B cell (primary cell): Measurements from ENCODE around the gene CLASP1. TPM values are rescaled to one million over a fixed set of nuclear protein-coding genes. Genes with fewer than 3 reads are reported as not detected.

Experiments used
- ATAC-seq: fragments of 200-7000 bp; cut with Tn5 transposase; one replicate; pipeline ENCODE4 v1.10.0; 2021; ENCODE audit warnings: low read depth, mild to moderate bottlenecking, moderate number of reproducible peaks, moderate library complexity
- CTCF ChIA-PET: fragments of 350-600 bp; sonication (Branson Sonifier 250); formaldehyde crosslinking; loops from one replicate; lab custom pipeline; 2021; ENCODE audit warnings: antibody characterized with exemption, inconsistent platforms; lab: Charles Lee
- POLR2A ChIA-PET: fragments of 350-600 bp; sonication (Branson Sonifier 250); formaldehyde crosslinking; loops from one replicate; lab custom pipeline; 2021; ENCODE audit warnings: antibody characterized with exemption; lab: Charles Lee
- DNase-seq: peaks from one replicate; pipeline ENCODE4 v3.0.0; 2013
- H2AFZ ChIP-seq: 2 replicates; pipeline ENCODE4 v1.6.1; 2012; ENCODE audit warnings: mild to moderate bottlenecking, low read depth, low read length; ENCODE audit not compliant: insufficient read depth, poor library complexity, severe bottlenecking
- H3K27ac ChIP-seq, 2 donors: 1 replicate in 1 of 2; 2 replicates in 1 of 2; pipeline ENCODE4 v1.5.1; 2012 to 2013; ENCODE audit warnings: low read length in 2 of 2, mild to moderate bottlenecking in 2 of 2, moderate library complexity in 1 of 2
- H3K27me3 ChIP-seq, 4 experiments: fragments of 200-600 bp in 1 of 4; sonication (generic) in 1 of 4; replicated peaks in 1 of 4; 1 replicate in 2 of 4; 2 replicates in 2 of 4; pipeline versions ENCODE4 v1.6.1 to v1.7.0; 2013 to 2016; ENCODE audit warnings: low read length in 3 of 4, mild to moderate bottlenecking in 2 of 4, mixed read lengths in 1 of 4, moderate library complexity in 1 of 4; ENCODE audit not compliant: insufficient read depth in 4 of 4, control insufficient read depth in 3 of 4; ENCODE audit errors: control extremely low read depth in 1 of 4
- H3K36me3 ChIP-seq, 2 experiments: replicated peaks in 1 of 2; 1 replicate in 1 of 2; 2 replicates in 1 of 2; pipeline versions ENCODE4 v1.6.1 to v1.7.1; 2013; ENCODE audit warnings: low read length in 1 of 2; ENCODE audit not compliant: insufficient read depth in 2 of 2, control insufficient read depth in 1 of 2; ENCODE audit errors: control extremely low read depth in 1 of 2, extremely low read depth in 1 of 2
- H3K4me1 ChIP-seq, 2 donors: fragments of 200-600 bp in 1 of 2; sonication (generic) in 1 of 2; 1 replicate in 1 of 2; 2 replicates in 1 of 2; pipeline versions ENCODE4 v1.5.1 to v1.6.1; 2013 to 2017; ENCODE audit warnings: low read length in 2 of 2; ENCODE audit not compliant: control insufficient read depth in 2 of 2, insufficient read depth in 2 of 2
- H3K4me2 ChIP-seq: replicated peaks from 2 replicates; pipeline ENCODE3; 2012; ENCODE audit warnings: mild to moderate bottlenecking, low read depth, low read length; ENCODE audit not compliant: poor library complexity, severe bottlenecking
- H3K4me3 ChIP-seq, 5 experiments: fragments of 200-600 bp in 1 of 5; sonication (generic) in 1 of 5; 1 replicate in 3 of 5; 2 replicates in 2 of 5; pipeline versions ENCODE4 v1.5.1 to v1.7.0; 2011 to 2016; ENCODE audit warnings: low read length in 4 of 5, mild to moderate bottlenecking in 4 of 5, low read depth in 2 of 5, control low read depth in 1 of 5, moderate library complexity in 1 of 5; ENCODE audit not compliant: insufficient read depth in 1 of 5; ENCODE audit errors: control extremely low read depth in 1 of 5, extremely low read depth in 1 of 5
- H3K79me2 ChIP-seq: fragments of 200-600 bp; sonication (generic); one replicate; pipeline ENCODE4 v1.6.0; 2016; ENCODE audit warnings: low read length; ENCODE audit not compliant: control insufficient read depth, insufficient read depth
- H3K9ac ChIP-seq: fragments of 200-600 bp; sonication (generic); 2 replicates; pipeline ENCODE4 v1.6.1; 2017; ENCODE audit warnings: mild to moderate bottlenecking, low read length, moderate library complexity
- H3K9me3 ChIP-seq, 3 donors: one replicate each; pipeline versions ENCODE4 v1.6.1 to v1.7.1; 2013; ENCODE audit warnings: low read length in 2 of 3; ENCODE audit not compliant: control insufficient read depth in 2 of 3, insufficient read depth in 1 of 3; ENCODE audit errors: control extremely low read depth in 1 of 3
- H4K20me1 ChIP-seq: 2 replicates; pipeline ENCODE4 v1.6.0; 2012; ENCODE audit warnings: mild to moderate bottlenecking, low read length; ENCODE audit not compliant: insufficient read depth, control insufficient read depth, poor library complexity, severe bottlenecking
- H3K27ac Mint-ChIP-seq: one replicate; pipeline ENCODE4 v1.8.0; 2021; ENCODE audit warnings: mixed read lengths
- H3K27me3 Mint-ChIP-seq: one replicate; pipeline ENCODE4 v1.8.0; 2021; ENCODE audit warnings: mixed read lengths
- H3K4me1 Mint-ChIP-seq: one replicate; pipeline ENCODE4 v1.8.0; 2021; ENCODE audit warnings: mixed read lengths
- H3K4me3 Mint-ChIP-seq: one replicate; pipeline ENCODE4 v1.8.0; 2021; ENCODE audit warnings: mixed read lengths
- H3K9me3 Mint-ChIP-seq: one replicate; pipeline ENCODE4 v1.8.0; 2022; ENCODE audit warnings: mixed read lengths; ENCODE audit not compliant: insufficient read depth
- CTCF ChIP-seq: fragments of 200-600 bp; IDR thresholded peaks from one replicate; pipeline ENCODE4 v1.8.0; 2022; ENCODE audit warnings: antibody characterized with exemption, mild to moderate bottlenecking
- EZH2 ChIP-seq: IDR thresholded peaks from 2 replicates; pipeline ENCODE4 v1.6.1; 2012; ENCODE audit warnings: borderline replicate concordance, low read depth, mild to moderate bottlenecking, moderate library complexity, low read length; ENCODE audit not compliant: insufficient read depth, poor library complexity, severe bottlenecking
- WGBS: methylation state at CpG from one replicate; pipeline ENCODE4 v1.1.5; 2013; ENCODE audit warnings: missing lambda C conversion rate; ENCODE audit not compliant: insufficient coverage; 5-methylcytosine and 5-hydroxymethylcytosine counted together
- intact Hi-C: fragments of 100-400 bp; cut with micrococcal nuclease; formaldehyde crosslinking; loops from one replicate; pipeline ENCODE4 v1.10.0; 2022
- polyA plus RNA-seq: library from polyadenylated mRNA; depleted of rRNA; stranded (reverse); fragments of >200 nt; gene quantifications from 2 replicates; pipeline ENCODE4 v1.2.3, GENCODE V29; 2012
- total RNA-seq, 2 donors: library from RNA; stranded (reverse); fragments of 120-200 nt in 1 of 2; gene quantifications; 1 replicate in 1 of 2; 2 replicates in 1 of 2; pipeline versions ENCODE4 v1.2.3 to v1.2.4, GENCODE V29; 2013 to 2022

Gene CLASP1
- total and polyA plus RNA-seq, 2 donors (not counting 1 experiment from before 2014, with no cell fraction given) = 8.7 to 88.0 TPM

- Histone ChIP-seq H2AFZ (no peak overlapping the region), H3K27me3 (no peaks in the 10 kb centered on the region), H3K36me3 (peaks cover 7 to 32% of the 10 kb centered on the region in 2 experiments), H3K4me3 (no peak overlapping the region), H3K4me2 (no peak overlapping the region), H3K9ac (no peak overlapping the region), H3K79me2 (no peaks in the 10 kb centered on the region), H3K9me3 (no peaks in the 10 kb centered on the region), H3K4me1 (no peaks in the 10 kb centered on the region), H4K20me1 (no peaks in the 10 kb centered on the region), H3K27ac (no peak overlapping the region)
- 92% methylated on average over 2 of the region's 8 CpGs for WGBS
- Mint-ChIP-seq H3K4me3 (no peak overlapping the region), H3K27ac (no peak overlapping the region), H3K9me3 (no peaks in the 10 kb centered on the region), H3K27me3 (no peaks in the 10 kb centered on the region), H3K4me1 (no peaks in the 10 kb centered on the region)
- intact Hi-C loops = no loop called here
- CTCF ChIA-PET = interaction anchor here (1.0 kb wide), 1 partner anchor 13 kb away, joined by 3 read pairs; no protein-coding TSS in a partner anchor
- POLR2A ChIA-PET = no interaction called here
- TF ChIP-seq EZH2 = no peak
- no peak for TF ChIP-seq CTCF
- ATAC-seq (no peak), DNase-seq (no peak)
Measured at GRCh38 chr2:121429119-121429903, 220.0 kb downstream of the CLASP1 start.

GRCh38 chr2:121427187-121427689, 222.0 kb downstream of the CLASP1 start:
- H3K27me3 ChIP-seq = no peaks in the 10 kb centered on the region
- H3K4me2 ChIP-seq = no peak overlapping the region
- H4K20me1 ChIP-seq = no peaks in the 10 kb centered on the region
- TF ChIP-seq EZH2 (no peak), CTCF (no peak)
- H3K79me2 ChIP-seq = no peaks in the 10 kb centered on the region
- no peak overlapping the region for H3K27ac ChIP-seq
- H3K9me3 Mint-ChIP-seq = no peaks in the 10 kb centered on the region
- H2AFZ ChIP-seq = no peak overlapping the region
- no peak overlapping the region for H3K9ac ChIP-seq
- no peaks in the 10 kb centered on the region for H3K4me1 Mint-ChIP-seq
- intact Hi-C loops = no loop called here
- H3K4me1 ChIP-seq = no peaks in the 10 kb centered on the region
- ATAC-seq (no peak), DNase-seq (no peak)
- H3K27ac Mint-ChIP-seq = no peak overlapping the region
- WGBS = no CpG with 5 or more reads among the region's 2 CpGs
- peaks cover 7 to 44% of the 10 kb centered on the region in 2 experiments for H3K36me3 ChIP-seq
- no peak overlapping the region for H3K4me3 Mint-ChIP-seq
- CTCF ChIA-PET = interaction anchor here (1.1 to 1.9 kb wide), 2 partner anchors 8 to 293 kb away, joined by 3 to 6 read pairs; no protein-coding TSS in a partner anchor
- POLR2A ChIA-PET = no interaction called here
- H3K9me3 ChIP-seq = no peaks in the 10 kb centered on the region
- no peaks in the 10 kb centered on the region for H3K27me3 Mint-ChIP-seq
- H3K4me3 ChIP-seq = no peak overlapping the region
